Measurements from ENCODE around the gene GGACT.
A peak's percentile ranks its signal among the peaks of the same experiment; 100 is the strongest.

Gene GGACT

DNA sequence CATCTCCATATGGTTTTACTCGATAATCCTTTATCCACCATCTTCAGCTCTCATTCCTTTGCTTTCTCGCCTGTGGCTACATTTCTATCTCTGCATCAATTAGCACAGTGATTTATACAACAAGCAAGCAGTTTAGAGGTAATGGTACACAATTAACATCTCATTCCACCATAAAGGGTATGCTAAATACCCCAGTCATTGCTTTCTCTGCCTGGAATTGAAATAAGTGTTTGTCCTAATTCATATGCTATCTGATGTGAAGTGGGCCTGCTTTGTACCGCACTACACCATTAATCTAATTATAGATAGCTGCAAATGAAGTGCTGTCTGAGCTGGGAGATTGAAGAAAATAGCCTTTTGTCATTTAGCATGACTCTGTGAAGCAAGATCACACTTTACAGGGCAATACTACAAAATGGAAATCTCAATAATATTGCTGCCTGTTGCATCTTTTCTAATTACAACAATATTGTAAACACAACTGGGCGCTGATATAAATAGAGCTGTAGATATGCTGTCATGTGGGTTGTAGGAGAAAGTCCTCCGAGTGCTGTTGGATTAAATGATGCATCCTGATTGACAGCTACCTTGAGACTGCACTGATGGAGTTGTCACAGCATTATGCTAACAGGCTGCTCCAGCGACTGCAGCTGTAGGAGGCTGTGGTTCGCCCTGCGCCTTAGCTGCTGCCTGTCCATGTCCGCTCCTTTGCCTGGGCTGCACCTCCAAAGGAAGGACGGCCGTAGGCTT is 78.2 kb downstream of the GGACT start:
- DNase-seq, result peak; percentile 85

DNA sequence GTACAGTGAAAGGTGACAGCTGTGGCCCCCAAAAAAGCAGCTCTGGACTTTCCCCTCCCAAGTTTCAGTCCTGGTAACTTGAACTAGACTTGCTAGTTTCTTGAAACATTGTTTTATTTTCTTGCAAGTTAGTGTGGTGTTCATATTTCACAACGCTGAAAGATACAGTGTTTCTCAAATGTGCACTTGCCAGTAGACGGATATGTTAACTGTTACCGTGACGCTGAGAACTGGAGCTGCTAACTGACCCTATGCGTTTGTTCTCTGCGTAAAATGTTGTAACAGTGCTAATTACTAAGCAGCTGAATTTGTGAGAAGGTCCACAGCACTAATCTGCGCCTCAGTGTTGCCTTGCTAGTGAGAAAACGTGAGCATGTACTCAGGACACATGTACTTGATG is 79.6 kb downstream of the GGACT start:
- peak; percentile 42 for DNase-seq

DNA sequence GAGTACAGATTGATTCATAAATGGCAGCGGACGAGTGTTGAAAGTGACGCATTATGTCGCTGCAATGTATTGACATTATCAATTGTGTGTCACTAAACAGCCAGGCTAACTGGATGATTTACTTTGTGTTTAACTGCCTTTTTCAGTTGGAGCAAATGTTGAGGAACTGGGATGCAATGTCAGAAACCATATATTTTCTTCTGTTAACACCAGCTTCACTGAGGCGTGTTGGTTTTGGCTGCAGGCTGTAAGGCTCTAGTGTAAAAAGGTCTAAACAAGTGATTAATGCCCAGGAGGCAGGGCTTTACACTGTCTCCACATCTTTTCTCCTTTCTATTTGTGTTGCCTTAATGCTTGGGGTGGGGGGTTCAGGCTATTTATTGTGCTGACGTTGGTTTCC is 80.1 kb downstream of the GGACT start:
- peak; percentile 96 for DNase-seq

DNA sequence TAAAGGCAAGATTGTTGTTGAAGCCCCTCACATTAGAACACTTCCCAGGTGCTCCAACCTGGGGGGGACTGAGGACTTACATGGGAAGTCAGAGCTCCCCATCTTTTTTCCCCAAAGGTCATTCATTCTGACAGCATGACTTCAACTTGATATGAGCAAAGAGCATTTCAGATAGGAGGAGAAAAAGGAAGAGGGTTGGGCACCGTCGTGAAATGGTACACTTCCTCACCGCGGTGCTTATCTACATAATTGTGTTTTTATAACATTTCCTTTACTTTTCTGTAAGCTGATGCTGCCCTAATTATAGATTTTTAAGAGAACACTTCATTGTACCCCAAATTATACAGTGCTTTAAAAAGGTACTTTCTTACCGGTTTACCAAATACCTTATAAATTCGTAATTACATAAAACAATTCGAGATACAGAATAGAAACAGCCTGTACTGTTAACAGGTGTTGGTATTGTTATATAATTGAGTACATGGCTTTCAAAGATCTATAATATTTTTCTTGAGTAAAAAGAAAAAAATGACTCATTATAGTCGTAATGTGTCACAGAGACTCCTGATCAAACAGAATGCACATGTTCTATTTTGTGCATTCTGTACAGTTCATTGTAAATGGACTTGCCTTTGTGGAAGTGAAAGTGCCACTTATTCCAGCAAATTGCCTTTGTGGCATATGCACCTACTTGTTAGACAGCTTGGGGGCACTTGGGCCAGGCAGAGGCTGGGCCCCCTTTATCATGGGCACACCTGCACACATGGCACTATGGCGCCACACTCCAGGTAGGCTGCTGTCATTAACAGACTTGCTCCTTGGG is 81.8 kb downstream of the GGACT start:
- no peak for DNase-seq

- DNase-seq, result no peak
These were observed 82.4 kb downstream of the GGACT start for GRCh38 chr13:100506154-100506553.

GRCh38 chr13:100503622-100504021 is 85.0 kb downstream of the GGACT start:
- no peak for DNase-seq

DNA sequence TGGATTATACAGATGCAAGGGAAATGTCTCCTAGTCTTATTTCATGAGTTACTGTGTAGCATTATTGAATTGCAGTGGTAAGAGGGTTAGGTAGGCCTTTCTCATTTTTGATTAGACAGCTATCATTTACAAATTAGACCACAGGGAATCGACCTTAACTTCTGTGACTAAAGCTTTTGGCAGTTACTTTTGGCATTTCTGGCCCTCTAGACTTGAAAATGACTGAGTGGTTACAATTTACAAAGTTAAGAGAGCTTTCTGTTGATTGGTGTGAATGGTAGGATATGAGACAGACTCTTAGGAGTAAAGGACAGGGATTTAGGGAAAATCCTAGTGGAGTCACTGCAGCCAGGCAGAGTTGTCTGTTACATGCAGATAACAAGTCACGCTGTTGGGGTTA is 86.1 kb downstream of the GGACT start:
- no peak for DNase-seq

GRCh38 chr13:100497389-100497788 is 91.2 kb downstream of the GGACT start:
- DNase-seq, result no peak

- DNase-seq, result peak; percentile 82
These were observed 93.1 kb downstream of the GGACT start for GRCh38 chr13:100495455-100495854.

DNA sequence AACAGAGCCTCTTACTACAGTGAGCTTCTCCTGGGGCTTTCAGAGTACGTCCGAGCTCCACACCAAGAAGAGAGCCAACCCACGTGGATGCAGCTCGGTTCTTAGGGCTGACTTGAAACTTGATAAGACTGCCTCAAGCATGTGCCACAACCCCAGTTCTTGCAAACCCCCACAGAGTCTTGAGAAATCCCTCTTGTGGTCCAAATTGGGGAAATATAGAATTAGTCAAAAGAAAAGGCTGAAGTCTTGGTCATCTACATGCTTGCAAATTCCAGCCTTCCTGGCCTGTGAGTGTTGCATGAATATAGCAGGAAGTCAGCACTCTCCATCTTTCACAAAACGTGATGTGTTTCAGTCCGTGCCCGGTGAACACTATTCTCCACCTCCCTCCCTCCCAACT is 95.2 kb downstream of the GGACT start:
- no peak for DNase-seq

DNA sequence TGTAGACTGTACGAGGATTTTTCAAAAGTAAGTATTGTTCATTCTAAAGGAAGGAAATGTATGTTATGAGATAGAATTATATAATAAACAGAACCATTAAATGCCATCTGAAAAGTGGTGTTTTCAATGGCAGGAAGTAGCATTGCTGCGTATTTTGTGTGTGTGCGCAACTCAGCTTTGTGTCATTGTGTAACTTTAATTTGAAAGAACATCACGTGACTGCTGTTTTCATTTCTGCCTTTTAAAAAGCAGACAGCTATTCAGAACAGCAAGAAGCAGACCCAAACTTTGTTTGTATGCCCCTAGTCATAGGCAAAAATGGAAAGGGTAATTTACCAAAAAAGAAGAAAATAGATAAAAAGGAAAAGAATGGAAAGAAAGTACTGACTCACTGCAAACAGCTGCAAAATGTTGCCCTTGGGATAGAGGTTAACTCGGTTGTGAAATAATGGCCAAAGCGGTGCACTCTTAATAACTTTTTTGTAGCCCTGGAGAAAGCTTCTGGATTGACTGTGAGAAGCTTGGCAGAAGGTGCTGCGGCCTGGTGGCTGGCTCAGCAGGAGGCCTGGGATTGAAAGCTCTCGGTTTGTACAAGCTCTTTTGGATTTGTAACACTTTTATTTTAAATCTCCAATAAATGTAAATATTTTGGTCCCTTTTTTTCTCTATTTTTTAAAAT is 97.3 kb downstream of the GGACT start:
- no peak for DNase-seq

DNA sequence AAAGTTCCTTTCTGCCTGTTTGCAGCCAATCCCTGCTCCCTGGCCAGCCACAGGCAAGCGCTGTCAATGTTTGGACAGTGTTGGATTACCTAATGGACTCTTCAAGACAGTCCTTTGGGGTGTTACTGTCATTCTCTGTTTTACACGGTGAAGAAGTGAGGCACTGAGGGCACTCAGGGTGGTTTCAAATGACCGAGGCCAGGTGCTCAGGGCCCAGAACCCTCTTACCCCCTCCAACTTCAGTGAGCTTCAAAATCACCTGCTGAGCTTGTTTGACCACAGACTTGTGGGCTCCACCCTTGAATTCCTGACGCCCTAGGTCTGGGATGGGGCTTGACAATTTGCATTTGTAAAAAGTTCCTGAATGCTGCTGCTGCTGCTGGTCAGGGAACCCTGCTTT is 97.9 kb downstream of the GGACT start:
- DNase-seq, result peak; percentile 79

DNA sequence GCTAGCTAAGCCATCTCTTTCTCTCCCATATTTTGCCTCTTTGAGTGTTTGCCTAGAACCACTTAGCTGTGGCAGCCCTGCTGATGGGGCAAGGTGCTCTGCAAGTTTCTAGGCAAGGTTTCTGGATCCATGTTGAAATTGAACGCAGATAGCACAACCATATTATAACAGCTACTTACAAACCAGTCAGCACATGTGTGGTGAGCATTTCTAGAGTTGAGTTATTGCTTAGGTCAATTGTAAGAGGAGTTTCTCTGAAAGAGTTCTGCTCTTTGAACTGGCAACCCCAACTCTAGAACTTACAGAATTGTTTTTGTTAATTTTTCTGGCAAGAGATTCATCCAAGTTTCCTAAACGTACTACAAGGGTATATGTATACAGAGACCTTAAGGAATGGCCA is 103.3 kb downstream of the GGACT start:
- no peak for DNase-seq

DNA sequence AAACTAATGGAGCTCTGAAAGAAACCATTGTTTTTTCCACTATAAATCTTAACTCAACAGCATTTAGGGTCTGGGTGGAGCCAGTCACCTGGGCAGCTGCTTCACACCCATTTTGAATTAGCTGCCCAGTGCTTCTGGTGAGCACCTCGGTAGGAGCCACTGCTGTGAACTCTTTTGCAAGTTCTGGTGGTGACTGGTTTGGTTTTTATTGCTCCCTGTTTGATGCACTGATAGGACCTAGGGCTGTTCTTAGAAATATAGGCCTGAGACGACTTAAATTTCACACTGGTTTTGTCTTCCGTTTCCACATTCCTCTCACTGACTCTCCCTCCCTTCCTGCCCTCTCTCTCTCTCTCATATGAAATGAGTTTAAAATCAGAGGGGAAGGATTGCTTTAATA is 103.9 kb downstream of the GGACT start:
- no peak for DNase-seq

DNA sequence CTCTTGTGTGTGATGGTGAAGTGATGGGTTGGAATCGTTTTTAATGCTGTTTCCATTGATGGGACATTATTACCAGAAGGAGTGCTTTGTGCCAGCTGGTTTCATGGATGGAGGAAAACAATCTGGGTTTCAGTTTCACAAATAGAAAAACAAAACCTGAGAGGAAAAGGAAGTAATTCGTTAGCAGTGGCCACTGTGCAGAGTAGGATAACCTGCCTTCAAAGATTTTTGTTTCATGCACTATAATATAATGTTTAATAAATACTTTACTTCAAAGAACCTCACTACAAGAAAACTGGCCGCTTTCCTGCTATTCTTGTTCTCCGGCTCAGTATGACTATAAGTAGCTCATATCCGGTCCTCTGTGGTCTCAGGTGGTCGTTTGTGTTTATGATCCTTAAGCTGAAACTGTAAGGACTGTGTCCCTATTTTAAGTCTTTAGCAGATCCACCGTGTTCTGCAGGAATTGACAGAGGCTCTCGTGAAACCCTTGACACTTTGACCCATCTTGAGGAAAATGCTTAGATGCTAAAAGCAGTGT is 104.7 kb downstream of the GGACT start:
- no peak for DNase-seq

DNA sequence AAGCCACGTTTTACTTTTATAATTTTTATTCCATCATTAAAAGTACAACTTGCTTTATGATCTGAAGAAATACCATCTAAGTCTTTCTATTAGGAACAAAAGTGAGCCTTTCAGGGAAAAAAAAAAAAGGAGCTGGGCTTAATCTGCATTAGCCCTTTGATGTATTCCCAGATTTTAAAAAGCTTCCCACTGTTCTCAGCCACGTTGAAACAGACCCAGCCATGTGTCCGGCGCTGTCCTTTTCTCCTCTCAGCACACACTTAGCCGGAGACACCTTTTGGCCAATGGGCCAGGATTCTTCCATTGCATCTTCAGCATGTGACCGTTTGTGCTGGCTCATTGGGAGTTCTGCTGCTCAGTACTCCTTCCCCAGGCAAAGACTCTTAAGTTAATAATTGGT is 105.5 kb downstream of the GGACT start:
- DNase-seq, result no peak

GRCh38 chr13:100480676-100481075 is 107.9 kb downstream of the GGACT start:
- DNase-seq, result no peak
